ENCODE results near the gene MKLN1. TPM values are rescaled to one million over a fixed set of nuclear protein-coding genes. Genes with fewer than 3 reads are reported as not detected.
"Not testable (repeated sequence)": the region's sequence is repeated elsewhere in the genome, so short reads cannot be mapped to it uniquely, and the experiment has no call there.

MKLN1 gene
- total RNA-seq, 4 donors from 2014 or later: 39.4 to 74.4 (median 53.2) TPM

DNA sequence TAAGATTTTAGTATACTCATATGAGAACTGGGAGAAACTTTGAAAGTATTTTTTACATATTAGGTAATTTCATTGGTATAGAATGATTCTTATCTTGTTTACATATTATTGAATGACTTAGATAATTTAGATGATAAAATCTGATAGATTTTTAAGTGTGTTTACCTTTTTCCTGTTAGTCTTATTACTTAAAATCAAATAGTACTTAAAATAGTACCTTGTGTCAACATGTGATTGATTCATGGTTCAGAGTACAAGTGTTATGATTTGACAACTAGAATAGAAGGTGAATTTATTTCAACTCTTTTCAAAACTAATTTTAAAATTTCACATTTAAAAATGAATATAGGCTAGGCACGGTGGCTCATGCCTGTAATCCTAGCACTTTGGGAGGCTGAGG, 4.1 kb downstream of the MKLN1 start:
- Histone ChIP-seq H3K9me3 (peaks cover 0 to 8% (median 0%) of the 10 kb centered on the region in 4 donors), H3K27ac (no peak overlapping the region), H3K27me3 (no peaks in the 10 kb centered on the region), H3K4me3 (no peak overlapping the region), H3K4me1 (peaks cover 0 to 27% (median 4%) of the 10 kb centered on the region in 4 donors), H3K36me3 (peaks cover 0 to 3% (median 0%) of the 10 kb centered on the region in 3 donors)
- TF ChIP-seq POLR2A (IDR thresholded peaks at IDR 0.05): no peak
- TF ChIP-seq CTCF (IDR thresholded peaks at IDR 0.05): no peak
- DNase-seq: no peak

- not testable (repeated sequence) for DNase-seq, H3K27me3 ChIP-seq, H3K4me3 ChIP-seq, H3K27ac ChIP-seq, H3K36me3 ChIP-seq
- Histone ChIP-seq H3K9me3 (peaks cover 0 to 15% (median 0%) of the 10 kb centered on the region in 4 donors), H3K4me1 (peaks cover 0 to 24% (median 4%) of the 10 kb centered on the region in 4 donors)
These were observed 5.1 kb downstream of the MKLN1 start for GRCh38 chr7:131332729-131333128.

- no peak for TF ChIP-seq CTCF (IDR thresholded peaks at IDR 0.05)
- TF ChIP-seq POLR2A (IDR thresholded peaks at IDR 0.05): no peak
- Histone ChIP-seq H3K9me3 (peaks cover 0 to 15% (median 0%) of the 10 kb centered on the region in 4 donors), H3K4me1 (peaks cover 0 to 11% (median 0%) of the 10 kb centered on the region in 4 donors), H3K4me3 (no peak overlapping the region), H3K27me3 (no peaks in the 10 kb centered on the region), H3K27ac (no peak overlapping the region), H3K36me3 (peaks cover 0 to 3% (median 0%) of the 10 kb centered on the region in 3 donors)
- DNase-seq: no peak
These were observed 8.1 kb downstream of the MKLN1 start for GRCh38 chr7:131335639-131336381.

DNA sequence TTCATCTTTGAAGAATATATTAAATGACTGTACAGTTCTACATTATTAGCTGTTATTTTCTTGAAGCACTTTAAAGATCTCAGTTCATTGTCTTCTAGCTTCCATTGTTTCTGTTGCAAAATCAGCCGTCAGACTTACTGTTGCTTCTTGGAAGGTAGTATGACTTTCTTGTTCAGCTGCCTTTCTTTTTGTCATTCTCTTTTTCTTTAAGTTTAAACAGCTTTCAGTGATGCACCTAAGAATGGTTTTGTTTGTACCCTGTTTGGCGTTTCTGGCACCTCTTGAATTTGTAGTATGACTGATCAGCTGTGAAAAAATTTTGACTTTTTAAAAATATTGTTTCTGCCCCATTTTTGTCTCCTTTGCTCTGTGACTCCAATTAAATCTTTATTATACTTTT, 9.3 kb downstream of the MKLN1 start:
- no peaks in the 10 kb centered on the region for H3K27me3 ChIP-seq
- H3K36me3 ChIP-seq: peaks cover 0 to 3% (median 0%) of the 10 kb centered on the region in 3 donors
- DNase-seq: no peak
- H3K4me3 ChIP-seq: no peak overlapping the region
- peaks cover 0 to 15% (median 0%) of the 10 kb centered on the region in 4 donors for H3K9me3 ChIP-seq
- no peak for TF ChIP-seq CTCF (IDR thresholded peaks at IDR 0.05)
- no peak for TF ChIP-seq POLR2A (IDR thresholded peaks at IDR 0.05)
- H3K27ac ChIP-seq: no peak overlapping the region
- H3K4me1 ChIP-seq: peaks cover 0 to 3% (median 0%) of the 10 kb centered on the region in 4 donors

DNA sequence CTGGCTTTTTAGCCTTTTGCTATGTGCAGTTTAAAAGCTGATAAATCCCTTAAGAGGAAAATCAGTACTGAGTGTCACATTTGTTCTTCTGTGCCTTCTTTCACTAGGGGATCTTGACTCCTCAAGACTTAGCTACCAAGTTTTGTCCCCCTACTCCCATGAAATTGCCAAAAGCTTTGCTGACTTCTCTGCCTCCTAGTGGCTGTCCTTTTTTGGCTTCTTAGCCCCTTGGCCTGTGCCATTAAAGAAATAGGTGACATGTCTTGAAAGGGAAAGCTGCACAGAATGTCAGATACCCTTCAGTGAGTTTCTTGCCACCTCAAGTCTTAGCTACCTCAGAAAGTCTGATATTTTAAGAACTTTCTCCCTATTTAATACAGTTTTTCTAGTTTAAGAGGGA, 10.5 kb downstream of the MKLN1 start:
- no peak overlapping the region for H3K4me3 ChIP-seq
- no peaks in the 10 kb centered on the region for H3K27me3 ChIP-seq
- H3K9me3 ChIP-seq: peaks cover 0 to 15% (median 0%) of the 10 kb centered on the region in 4 donors
- DNase-seq: no peak
- peaks cover 0 to under 1% (median 0%) of the 10 kb centered on the region in 3 donors for H3K36me3 ChIP-seq
- peaks cover 0 to 10% (median 0%) of the 10 kb centered on the region in 4 donors for H3K4me1 ChIP-seq
- H3K27ac ChIP-seq: peak overlapping the region in 1 of 4 donors; percentile 4
- no peak for TF ChIP-seq CTCF (IDR thresholded peaks at IDR 0.05)
- TF ChIP-seq POLR2A (IDR thresholded peaks at IDR 0.05): no peak

DNA sequence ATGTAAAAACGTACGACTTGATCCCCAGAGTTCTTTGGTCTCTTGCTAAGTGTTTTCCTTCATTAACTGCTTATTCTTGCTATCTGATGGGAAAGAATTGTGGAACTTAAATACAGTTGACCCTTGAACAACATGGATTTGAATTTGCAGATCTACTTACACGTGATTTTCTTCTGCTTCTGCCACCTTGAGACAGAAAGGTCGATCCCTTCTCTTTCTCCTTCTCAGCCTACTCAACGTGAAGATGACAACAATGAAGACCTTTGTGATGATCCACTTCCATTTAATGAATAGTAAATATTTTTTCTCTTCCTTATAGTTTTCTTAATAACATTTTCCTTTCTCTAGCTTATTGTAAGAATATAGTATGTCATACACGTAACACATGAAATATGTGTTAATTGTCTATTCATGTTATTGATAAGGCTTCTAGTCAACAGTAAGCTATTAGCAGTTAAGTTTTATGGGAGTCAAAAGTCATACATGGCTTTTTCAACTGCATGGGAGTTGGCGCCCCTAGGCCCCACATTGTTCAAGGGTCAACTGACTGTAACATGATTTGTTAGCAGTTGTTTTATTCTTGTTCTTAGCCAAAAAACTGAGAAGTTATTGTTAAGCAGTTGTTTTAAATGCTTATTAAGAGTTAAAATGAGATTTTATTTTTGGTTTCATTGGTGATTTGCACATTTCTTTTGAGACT, 11.2 kb downstream of the MKLN1 start:
- H3K27me3 ChIP-seq: no peaks in the 10 kb centered on the region
- no peaks in the 10 kb centered on the region for H3K36me3 ChIP-seq
- peaks cover 0 to 15% (median 0%) of the 10 kb centered on the region in 4 donors for H3K9me3 ChIP-seq
- no peak overlapping the region for H3K4me3 ChIP-seq
- DNase-seq: peak in 1 of 3 donors; percentile 64
- H3K27ac ChIP-seq: peak overlapping the region in 1 of 4 donors; percentile 4
- TF ChIP-seq CTCF (IDR thresholded peaks at IDR 0.05) (no peak), POLR2A (IDR thresholded peaks at IDR 0.05) (no peak)
- H3K4me1 ChIP-seq: peaks cover 0 to 13% (median 0%) of the 10 kb centered on the region in 4 donors

Measured in Peyer's patch (tissue), 4 donors.